AG09309 (cell line): ENCODE results near the gene OIT3.

ENCODE experiments used
- DNase-seq: peaks from one replicate; pipeline ENCODE4 v3.0.0-alpha.2; 2010; ENCODE audit warnings: low read depth
- H3K4me3 ChIP-seq: 2 replicates; pipeline ENCODE4 v1.5.1; 2011; ENCODE audit warnings: mild to moderate bottlenecking, low read depth, low read length, moderate library complexity; ENCODE audit not compliant: control insufficient read depth
- CTCF ChIP-seq: IDR thresholded peaks from 2 replicates; pipeline ENCODE4 v1.5.1; 2011; ENCODE audit warnings: mild to moderate bottlenecking, low read depth, low read length, inconsistent platforms; ENCODE audit not compliant: insufficient read depth, control insufficient read depth; ENCODE audit errors: missing control alignments

The OIT3 gene

DNA sequence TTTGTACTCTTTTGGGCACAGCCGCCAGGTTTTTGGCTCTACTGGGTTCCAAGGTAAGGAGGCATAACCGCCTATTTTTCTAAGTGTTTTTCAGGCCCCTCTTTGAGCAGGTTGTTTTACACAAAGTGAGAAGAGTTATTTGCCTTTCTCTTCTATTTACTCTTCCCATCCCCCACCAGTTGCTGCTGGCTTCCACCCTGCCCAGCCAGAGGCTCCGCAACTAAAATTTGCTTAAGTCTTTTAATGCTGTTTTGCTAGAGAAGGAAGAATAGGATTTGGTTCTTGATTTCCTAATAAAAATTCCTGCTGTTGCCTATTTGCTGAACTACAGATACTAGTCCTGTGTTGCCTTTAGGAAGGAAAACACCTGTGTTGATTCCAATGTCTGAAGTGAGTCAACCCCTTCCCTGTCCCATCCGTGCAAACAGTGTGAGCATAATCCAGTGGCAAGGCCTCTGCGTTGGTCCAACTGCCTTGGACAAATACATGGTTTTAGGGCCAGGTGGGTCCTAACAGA is 59.2 kb downstream of the OIT3 start:
- TF ChIP-seq CTCF: no peak
- no peak overlapping the region for H3K4me3 ChIP-seq
- no peak for DNase-seq

DNA sequence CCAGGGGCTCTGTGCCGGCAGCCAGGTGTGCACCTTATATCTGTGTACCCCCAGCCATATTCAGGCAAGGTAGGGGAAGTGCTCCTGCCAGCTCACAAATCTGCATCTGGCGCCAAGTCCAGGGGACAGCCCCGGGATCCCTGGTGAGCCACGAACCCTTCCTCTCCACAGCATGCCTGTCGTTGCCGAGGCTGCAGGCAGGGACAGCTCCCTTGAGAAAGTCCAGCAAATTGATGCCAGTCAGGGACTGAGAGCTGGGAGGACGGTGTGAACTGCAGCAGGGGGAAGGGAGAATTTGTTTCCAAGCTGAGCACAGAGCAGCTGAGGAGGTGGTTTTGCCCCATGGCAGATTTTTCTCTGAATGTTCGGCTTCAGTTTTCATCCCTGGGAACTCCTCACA is 60.1 kb downstream of the OIT3 start:
- no peak for TF ChIP-seq CTCF
- no peak for DNase-seq
- H3K4me3 ChIP-seq: no peak overlapping the region

- no peak for DNase-seq
- H3K4me3 ChIP-seq: no peak overlapping the region
- TF ChIP-seq CTCF: no peak
Measured at GRCh38 chr10:72954230-72954595, 60.7 kb downstream of the OIT3 start.

- no peak within 1 kb of the TSS for H3K4me3 ChIP-seq
- DNase-seq: no peak
Measured at GRCh38 chr10:72954596-72955554, 61.3 kb downstream of the OIT3 start, which contains the start of gene PLA2G12B. PLA2G12B (minus strand) TSS chr10:72954806; CDS start chr10:72954685, 121 bp downstream.

DNA sequence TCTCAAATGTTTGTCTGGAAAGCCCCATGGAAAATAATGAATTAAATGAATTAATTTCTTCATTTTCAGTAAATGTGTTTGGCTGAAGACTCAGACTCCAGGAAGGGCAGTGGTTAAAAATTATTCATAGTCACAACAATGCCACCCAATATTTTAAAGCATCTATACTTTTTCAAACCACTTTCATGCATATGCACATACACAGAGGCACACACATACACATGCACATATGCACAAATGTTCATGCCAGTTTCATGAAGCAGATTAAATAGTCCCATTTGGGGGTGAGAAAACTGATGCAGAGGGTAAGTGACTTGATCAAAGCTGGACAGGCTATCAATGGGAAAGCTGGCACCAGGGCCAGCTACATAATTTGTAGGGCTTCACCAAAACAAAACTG is 62.5 kb downstream of the OIT3 start:
- no peak for DNase-seq
- TF ChIP-seq CTCF: no peak
- H3K4me3 ChIP-seq: no peak overlapping the region

More at GRCh38 chr10:72954596-72955554, 61.3 kb downstream of the OIT3 start, which contains the start of gene PLA2G12B:
- no peak for TF ChIP-seq CTCF

DNA sequence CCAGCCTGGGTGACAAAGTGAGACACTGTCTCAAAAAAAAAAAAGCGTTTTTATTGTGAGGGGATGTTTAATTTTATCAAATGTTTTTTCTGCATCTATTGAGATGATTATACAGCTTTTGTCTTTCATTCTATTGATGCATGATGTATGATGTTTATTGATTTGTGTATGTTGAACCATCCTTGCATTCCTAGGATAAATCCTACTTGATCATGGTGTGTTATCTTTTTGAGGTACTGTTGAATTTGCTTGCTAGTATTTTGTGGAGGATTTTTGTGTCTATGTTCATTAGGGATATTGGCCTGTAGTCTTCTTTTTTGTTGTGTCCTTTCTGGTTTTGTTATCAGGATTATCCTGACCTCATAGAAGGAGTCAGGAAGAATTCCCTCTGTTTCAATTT is 83.3 kb downstream of the OIT3 start:
- DNase-seq: no peak
- H3K4me3 ChIP-seq: no peak overlapping the region
- TF ChIP-seq CTCF: no peak

DNA sequence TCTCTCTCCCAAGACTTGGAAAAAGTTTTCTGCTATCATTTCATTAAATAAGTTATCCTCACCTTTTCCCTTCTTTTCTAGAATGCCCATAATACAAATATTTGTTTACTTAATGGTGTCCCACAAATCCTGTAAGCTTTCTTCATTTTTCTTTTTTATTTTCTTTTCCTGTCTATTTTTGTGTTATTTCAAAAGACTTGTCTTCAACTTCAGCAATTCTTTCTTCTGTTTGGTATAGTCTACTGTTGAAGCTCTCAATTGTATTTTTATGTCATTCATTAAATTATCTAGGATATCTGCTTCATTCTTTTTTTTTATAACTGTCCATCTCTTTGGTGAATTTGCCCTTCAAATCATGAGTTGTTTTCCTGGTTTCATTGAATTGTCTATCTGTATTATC is 86.2 kb downstream of the OIT3 start:
- no peak overlapping the region for H3K4me3 ChIP-seq
- no peak for DNase-seq
- TF ChIP-seq CTCF: no peak
